ENCODE results near the gene DNHD1.
"Not testable (repeated sequence)": the region's sequence is repeated elsewhere in the genome, so short reads cannot be mapped to it uniquely, and the experiment has no call there.

Gene DNHD1

DNA sequence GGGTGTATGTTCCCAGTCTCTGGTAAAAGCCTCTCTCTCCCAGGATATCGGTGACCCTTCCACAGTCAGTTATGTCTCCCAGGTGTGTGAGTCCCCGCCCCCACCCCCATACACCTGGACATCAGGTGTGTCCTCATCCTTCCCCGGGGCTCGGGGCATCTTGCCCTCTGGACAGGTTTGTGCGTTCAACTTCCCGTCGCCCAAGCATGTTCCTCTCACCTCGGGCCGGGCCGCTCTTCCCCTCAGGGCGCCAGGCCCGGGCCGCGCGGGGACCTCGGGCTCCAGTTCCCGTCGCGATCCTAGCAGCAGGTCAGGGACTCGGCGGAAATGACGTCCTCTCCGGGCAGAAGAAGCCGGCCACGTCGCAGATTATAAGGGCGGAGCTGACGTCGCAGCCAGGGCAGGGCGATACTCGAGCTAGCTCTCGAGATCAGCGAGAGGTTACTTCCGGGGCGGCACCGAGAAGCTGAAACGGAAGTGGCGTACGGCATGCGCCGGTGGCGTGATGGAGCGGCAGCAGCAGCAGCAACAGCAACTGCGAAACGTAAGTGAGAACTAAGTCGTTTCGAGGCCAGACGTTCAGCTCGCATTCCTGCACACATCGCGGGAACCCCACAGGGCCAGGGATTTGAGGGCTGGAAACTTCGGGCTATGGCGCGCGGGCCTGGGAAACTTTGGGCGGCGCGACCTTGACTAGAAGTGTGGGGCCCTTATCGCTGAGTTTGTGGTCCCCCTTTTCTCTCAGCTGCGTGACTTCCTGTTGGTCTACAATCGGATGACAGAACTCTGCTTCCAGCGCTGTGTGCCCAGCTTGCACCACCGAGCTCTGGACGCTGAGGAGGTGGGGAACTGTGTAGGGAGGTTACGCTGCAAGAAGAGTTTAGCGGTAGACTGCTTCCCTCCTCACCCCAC, 15.8 kb upstream of the DNHD1 start, which contains the start of the genes ARFIP2 and TIMM10B:
Gene ARFIP2, minus strand, starts transcription at position 320 of the 912 bp plus-strand sequence. CDS start 910 bp downstream, outside the sequence.
Gene TIMM10B, plus strand, starts transcription at position 490 of the 912 bp plus-strand sequence. Its CDS starts 16 bp downstream, at position 506.
- DNase-seq, result peak; percentile 89 to 95

- DNase-seq, result no peak
These were observed 15.2 kb upstream of the DNHD1 start for GRCh38 chr11:6481924-6482275.

- no peak for DNase-seq
These were observed 14.6 kb upstream of the DNHD1 start for GRCh38 chr11:6482441-6482840.

- no peak for DNase-seq
These were observed 14.1 kb upstream of the DNHD1 start for GRCh38 chr11:6483015-6483414.

- no peak for DNase-seq
These were observed 11.4 kb upstream of the DNHD1 start for GRCh38 chr11:6485661-6486060.

GRCh38 chr11:6486256-6486655, 10.8 kb upstream of the DNHD1 start:
- no peak for DNase-seq

GRCh38 chr11:6486938-6487337, 10.1 kb upstream of the DNHD1 start:
- DNase-seq, result no peak

DNA sequence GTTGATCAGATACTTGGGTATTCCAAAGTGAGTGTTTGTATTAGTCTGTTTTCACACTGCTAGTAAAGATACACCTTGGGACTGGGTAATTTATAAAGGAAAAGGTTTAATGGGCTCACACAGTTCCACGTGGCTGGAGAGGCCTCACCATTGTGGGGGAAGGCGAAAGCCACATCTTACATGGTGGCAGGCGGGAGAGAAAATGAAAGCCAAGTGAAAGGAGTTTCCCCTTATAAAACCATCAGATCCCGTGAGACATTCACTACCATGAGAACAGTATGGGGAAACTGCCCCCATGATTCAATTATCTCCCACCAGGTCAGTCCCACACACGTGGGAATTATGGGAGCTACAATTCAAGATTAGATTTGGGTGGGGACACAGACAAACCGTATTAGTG, 8.7 kb upstream of the DNHD1 start:
- no peak for DNase-seq

- DNase-seq, result no peak
These were observed 8.3 kb upstream of the DNHD1 start for GRCh38 chr11:6488821-6489220.

DNA sequence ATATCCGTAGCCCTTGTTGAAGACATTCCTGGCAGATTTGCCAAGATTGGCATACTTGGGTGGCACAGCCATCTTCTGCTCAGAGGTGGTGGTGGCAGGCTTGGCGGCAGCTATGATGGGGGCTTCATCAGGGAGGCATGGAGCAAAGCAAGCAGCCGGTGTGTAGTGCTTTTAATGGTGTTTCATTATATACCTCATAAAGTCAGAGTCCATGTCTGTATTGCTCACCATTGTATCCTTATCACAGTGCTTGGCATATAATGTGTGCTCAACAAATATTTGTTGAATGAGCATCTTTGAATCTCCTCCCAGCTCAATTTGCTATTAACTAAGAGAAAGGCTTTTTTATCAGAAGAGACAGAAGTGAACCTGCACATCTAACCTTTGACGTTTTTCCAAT, 7.8 kb upstream of the DNHD1 start:
- no peak for DNase-seq

GRCh38 chr11:6498121-6498520, 1.0 kb downstream of the DNHD1 start:
- DNase-seq, result no peak

DNA sequence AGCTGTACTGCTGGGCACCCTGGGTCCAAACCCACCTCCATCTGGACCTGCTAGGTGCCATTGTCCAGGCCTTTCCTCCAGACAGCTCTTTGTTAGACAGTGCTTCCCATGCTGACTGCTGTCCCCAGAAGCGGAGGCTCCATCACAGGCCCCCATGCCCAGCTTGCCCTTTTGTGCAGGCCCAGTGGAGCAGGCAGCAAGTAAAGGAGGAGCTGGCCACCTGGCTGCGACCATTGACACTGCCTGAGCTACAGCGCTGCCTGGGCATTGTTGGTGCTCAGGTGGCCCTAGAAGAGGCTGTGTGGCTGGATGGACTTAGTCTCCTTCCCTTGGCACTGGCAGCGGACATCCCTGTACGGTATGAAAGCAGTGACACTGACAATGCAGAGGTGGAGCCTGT, 1.5 kb downstream of the DNHD1 start:
- DNase-seq, result no peak

DNA sequence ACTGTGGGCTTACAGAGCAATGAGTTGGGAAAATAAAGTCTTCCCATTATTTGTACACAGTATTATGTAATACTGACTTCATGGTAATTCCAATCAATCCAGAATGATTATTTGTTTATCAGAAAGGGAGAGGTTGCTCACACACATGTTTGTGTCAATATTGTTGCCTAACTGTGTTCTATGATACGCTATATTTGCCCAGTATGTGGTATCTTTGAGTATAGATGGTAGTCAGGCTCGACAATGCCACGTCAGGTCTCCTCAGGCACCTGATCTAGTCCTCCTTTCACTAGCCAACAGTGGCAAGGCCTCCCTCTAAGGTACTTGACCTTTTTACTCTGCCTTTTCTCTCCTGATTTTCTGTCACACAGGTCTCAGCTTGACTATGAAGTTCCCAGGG, 5.3 kb downstream of the DNHD1 start:
- no peak for DNase-seq

GRCh38 chr11:6504166-6504565, 7.1 kb downstream of the DNHD1 start:
- no peak for DNase-seq

- peak in 1 of 2 experiments; percentile 49 for DNase-seq
These were observed 8.6 kb downstream of the DNHD1 start for GRCh38 chr11:6505577-6506240.

GRCh38 chr11:6516865-6517264, 19.8 kb downstream of the DNHD1 start:
- no peak for DNase-seq

DNA sequence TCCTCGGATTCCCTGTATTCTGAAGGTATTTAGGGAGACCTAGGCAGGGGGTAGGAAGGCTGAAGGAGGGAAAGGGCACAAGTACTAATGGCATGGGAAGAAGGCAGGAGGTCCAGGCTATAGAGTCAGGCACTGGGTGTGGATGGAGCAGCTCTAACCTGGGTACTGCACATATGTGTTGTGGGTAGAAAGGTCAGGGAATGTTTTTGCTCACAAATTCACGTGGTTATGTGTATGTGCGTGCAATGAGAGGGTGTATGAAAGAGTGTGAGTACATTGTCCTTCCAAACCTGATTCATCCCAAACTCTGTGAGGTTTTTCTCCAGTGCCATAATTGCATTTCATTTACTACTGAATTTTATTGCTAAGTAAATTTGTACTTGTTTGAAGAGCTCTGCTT, 23.2 kb downstream of the DNHD1 start:
- DNase-seq, result no peak

DNA sequence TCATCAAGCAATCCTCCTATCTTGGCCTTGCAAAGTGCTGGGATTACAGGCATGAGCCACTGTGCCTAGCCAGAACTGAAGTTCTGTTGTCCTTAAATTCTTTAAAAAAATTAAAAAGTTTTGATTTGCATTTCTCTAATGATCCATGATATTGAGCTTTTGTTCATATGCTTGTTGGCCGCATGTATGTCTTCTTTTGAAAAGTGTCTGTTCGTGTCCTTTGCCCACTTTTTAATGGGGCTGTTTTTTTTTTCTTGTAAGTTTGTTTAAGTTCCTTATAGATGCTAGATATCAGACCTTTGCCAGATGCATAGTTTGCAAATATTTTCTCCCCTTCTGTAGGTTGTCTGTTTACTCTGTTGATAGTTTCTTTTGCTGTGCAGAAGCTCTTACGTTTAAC, 24.9 kb downstream of the DNHD1 start:
- DNase-seq, result not testable (repeated sequence)

DNA sequence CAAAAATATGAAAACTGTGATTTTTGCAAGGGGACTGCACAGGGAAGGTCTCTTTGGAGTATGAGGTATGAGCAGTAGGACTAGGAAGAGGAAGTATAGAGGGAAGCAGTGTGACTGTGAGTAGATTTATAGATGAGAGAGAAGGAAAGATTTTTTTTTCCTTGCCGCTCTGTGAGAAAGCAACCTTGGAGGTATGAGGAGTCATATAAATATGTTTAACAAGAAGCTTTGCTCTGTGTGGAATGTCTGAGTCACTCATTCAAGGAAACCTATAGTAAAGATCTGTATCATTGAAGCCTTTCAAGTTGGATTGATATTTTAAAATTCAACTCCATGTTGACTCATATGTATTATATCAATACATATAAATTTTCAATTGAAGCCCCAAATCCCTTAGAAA, 26.2 kb downstream of the DNHD1 start:
- DNase-seq, result peak in 1 of 2 experiments; percentile 26

DNA sequence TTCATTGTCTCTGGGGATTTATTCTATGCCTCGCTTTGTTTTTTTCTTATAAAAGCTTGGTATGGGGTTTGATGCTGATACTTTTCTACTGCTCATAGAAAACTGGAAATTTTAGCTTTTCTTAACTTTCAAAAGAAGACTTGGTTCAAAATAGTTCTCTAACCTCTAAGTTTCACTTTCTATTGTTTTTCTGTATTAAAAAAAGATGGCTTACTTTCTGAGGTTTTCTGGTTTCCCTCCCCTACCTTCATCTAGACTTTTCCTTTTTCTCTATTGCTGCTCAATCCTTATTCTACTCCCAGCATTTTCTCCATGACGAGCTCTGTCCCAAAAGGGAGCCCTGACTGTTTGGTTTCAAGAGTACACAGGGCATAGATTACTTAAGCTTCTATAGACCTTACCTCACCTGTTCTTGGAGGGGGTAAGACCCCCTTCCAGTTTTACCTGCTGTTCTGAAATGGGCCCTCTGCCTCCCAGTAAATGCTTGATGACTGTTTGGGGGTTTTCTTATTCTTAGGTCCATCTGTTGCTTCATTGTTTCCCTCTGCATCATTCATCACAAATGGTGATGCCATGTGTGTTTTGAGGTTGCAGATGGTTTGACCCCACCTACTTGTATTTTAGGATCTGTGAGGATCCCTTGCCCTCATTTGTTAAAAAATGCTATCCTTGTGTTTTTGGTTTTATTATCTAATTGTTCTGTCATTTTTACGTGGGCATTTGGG, 29.5 kb downstream of the DNHD1 start:
- DNase-seq, result no peak

DNA sequence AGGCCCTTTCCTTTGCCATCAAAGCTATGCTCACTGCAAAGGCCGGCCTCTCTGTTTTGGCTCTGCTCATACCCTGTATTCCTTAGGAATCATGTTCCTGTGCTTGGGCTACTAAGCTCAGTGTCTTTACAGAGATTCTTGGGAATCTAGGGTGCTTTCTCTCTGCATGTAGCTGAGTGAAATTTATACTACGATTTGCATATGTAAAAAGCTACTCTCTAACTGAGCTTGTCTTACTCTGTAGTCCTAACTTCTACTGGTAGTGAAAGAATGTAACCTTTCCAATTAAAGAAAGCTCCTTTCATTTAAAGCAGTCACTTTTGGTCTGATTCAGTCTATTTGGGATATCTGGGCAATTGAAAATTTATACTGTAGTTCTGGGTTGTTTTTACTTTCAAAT, 32.2 kb downstream of the DNHD1 start:
- no peak for DNase-seq

DNA sequence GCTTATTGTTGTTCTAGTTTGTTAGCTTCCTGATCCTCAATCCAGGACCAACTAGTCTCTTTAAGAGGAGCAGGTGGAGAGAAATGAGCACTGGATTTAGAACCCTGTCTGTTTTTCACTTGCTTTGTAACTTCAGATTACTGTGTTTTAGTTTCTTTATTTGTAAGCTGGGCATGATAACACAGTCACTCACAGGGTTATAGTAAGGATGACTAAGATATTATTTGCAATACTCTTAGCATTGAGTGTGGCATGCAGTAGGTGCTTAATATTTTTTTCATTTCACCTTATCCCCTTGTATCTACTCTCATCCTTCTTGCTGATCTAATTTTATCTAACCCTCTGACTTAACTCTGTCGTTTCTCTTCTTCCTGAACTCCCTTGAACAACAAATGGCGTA, 33.8 kb downstream of the DNHD1 start:
- DNase-seq, result no peak

GRCh38 chr11:6531267-6531752, 34.2 kb downstream of the DNHD1 start:
- peak; percentile 8 to 50 for DNase-seq

Data from SW 1271 (cell line).